Endothelial cell of umbilical vein (primary cell): ENCODE results near the gene GPR162. TPM values are rescaled to one million over a fixed set of nuclear protein-coding genes. Genes with fewer than 3 reads are reported as not detected.

Experiments used
- BruUV-seq: library from RNA; stranded (reverse); fragments of 400-500 nt; replicated peaks from 2 replicates; lab custom pipeline; 2021; lab: Mats Ljungman, UMichigan
- CTCF ChIA-PET: fragments of 300-600, 350-600 bp; sonication (Branson Sonifier 250); formaldehyde crosslinking; loops from one replicate; lab custom pipeline; 2021; ENCODE audit warnings: antibody characterized with exemption, inconsistent platforms; lab: Charles Lee
- POLR2A ChIA-PET: fragments of 300-600, 350-600 bp; sonication (Branson Sonifier 250); formaldehyde crosslinking; loops from one replicate; lab custom pipeline; 2021; ENCODE audit warnings: antibody characterized with exemption, inconsistent platforms; lab: Charles Lee
- DNase-seq: peaks from one replicate; pipeline ENCODE4 v3.0.0-alpha.2; 2011; ENCODE audit warnings: low read depth, low spot score
- FAIRE-seq: peaks from 2 replicates; lab custom pipeline; 2011; peaks lifted over from hg19 to GRCh38; lab: Jason Lieb, UNC
- H2AFZ ChIP-seq: 2 replicates; pipeline ENCODE4 v1.6.0; 2012; ENCODE audit warnings: low read depth, low read length, control low read depth, inconsistent platforms
- H3K27ac ChIP-seq: 2 replicates; pipeline ENCODE4 v1.5.1; 2011; ENCODE audit warnings: low read depth, mild to moderate bottlenecking, control low read depth, low read length, moderate library complexity; ENCODE audit not compliant: insufficient read depth
- H3K27me3 ChIP-seq, 2 experiments: 2 replicates each; pipeline versions ENCODE4 v1.6.0 to v1.6.1; 2011; ENCODE audit warnings: low read length in 2 of 2, mixed read lengths in 1 of 2; ENCODE audit not compliant: control insufficient read depth in 2 of 2, insufficient read depth in 2 of 2
- H3K36me3 ChIP-seq, 2 experiments: 2 replicates in 1 of 2; 3 replicates in 1 of 2; pipeline ENCODE4 v1.5.1; 2011; ENCODE audit warnings: low read length in 2 of 2, mild to moderate bottlenecking in 1 of 2, moderate library complexity in 1 of 2; ENCODE audit not compliant: control insufficient read depth in 2 of 2, insufficient read depth in 2 of 2; ENCODE audit errors: extremely low read depth in 1 of 2
- H3K4me1 ChIP-seq: 3 replicates; pipeline ENCODE4 v1.5.1; 2011; ENCODE audit warnings: mild to moderate bottlenecking, low read length; ENCODE audit not compliant: control insufficient read depth, insufficient read depth; ENCODE audit errors: extremely low read depth
- H3K4me2 ChIP-seq: 2 replicates; pipeline ENCODE4 v1.6.1; 2011; ENCODE audit warnings: low read length, control low read depth, mixed read lengths; ENCODE audit not compliant: insufficient read depth
- H3K4me3 ChIP-seq, 3 experiments: fragments of 200-600 bp in 1 of 3; sonication (generic), shearing (Covaris generic) in 1 of 3; replicated peaks in 1 of 3; 2 replicates each; pipeline ENCODE4 v1.5.1; 2011 to 2016; ENCODE audit warnings: control low read depth in 3 of 3, low read length in 3 of 3, mild to moderate bottlenecking in 2 of 3, inconsistent platforms in 1 of 3, low read depth in 1 of 3, moderate library complexity in 1 of 3; ENCODE audit not compliant: insufficient read depth in 1 of 3
- H3K79me2 ChIP-seq: 2 replicates; pipeline ENCODE4 v1.6.0; 2012; ENCODE audit warnings: low read length, inconsistent platforms; ENCODE audit not compliant: control insufficient read depth, insufficient read depth
- H3K9ac ChIP-seq: replicated peaks from 2 replicates; pipeline ENCODE3; 2011; ENCODE audit warnings: low read length, control low read depth; ENCODE audit not compliant: insufficient read depth; ENCODE audit errors: extremely low read depth
- H3K9me1 ChIP-seq: replicated peaks from 3 replicates; pipeline ENCODE4 v1.6.0; 2011; ENCODE audit warnings: mild to moderate bottlenecking, low read length; ENCODE audit not compliant: control insufficient read depth, insufficient read depth; ENCODE audit errors: extremely low read depth
- H3K9me3 ChIP-seq: replicated peaks from 2 replicates; pipeline ENCODE4 v1.5.1; 2012; ENCODE audit warnings: low read length, inconsistent platforms; ENCODE audit not compliant: control insufficient read depth, insufficient read depth
- H4K20me1 ChIP-seq: replicated peaks from 2 replicates; pipeline ENCODE3; 2011; ENCODE audit warnings: mild to moderate bottlenecking, low read length; ENCODE audit not compliant: control insufficient read depth, insufficient read depth; ENCODE audit errors: extremely low read depth
- EZH2 ChIP-seq: IDR thresholded peaks from 2 replicates; pipeline ENCODE4 v1.6.1; 2012; ENCODE audit warnings: borderline replicate concordance, low read depth, mild to moderate bottlenecking, moderate library complexity, low read length, inconsistent platforms; ENCODE audit not compliant: severe bottlenecking
- FOS ChIP-seq: IDR thresholded peaks from 2 replicates; pipeline ENCODE4 v1.6.1; 2011; ENCODE audit warnings: mild to moderate bottlenecking, low read length, moderate library complexity, borderline replicate concordance; ENCODE audit not compliant: insufficient read depth
- GATA2 ChIP-seq: IDR thresholded peaks from 2 replicates; pipeline ENCODE4 v1.7.0; 2011; ENCODE audit warnings: low read depth, mild to moderate bottlenecking, moderate library complexity, mixed read lengths, low read length; ENCODE audit not compliant: insufficient read length, insufficient read depth
- dilution Hi-C: fragments of 300-500 bp; cut with MboI; formaldehyde crosslinking; loops from one replicate; pipeline ENCODE4 v1.15.0; 2019; ENCODE audit warnings: low sequenced_read_pairs; ENCODE audit not compliant: extremely low pct_ligation_motif_present
- intact Hi-C: fragments of 100-400 bp; cut with micrococcal nuclease; formaldehyde crosslinking; loops from one replicate; pipeline ENCODE4 v1.10.0; 2022
- polyA plus RNA-seq, 4 experiments: library from polyadenylated mRNA; depleted of rRNA in 3 of 4; stranded (reverse) in 3 of 4; unstranded in 1 of 4; fragments of >200 nt; gene quantifications; 2 replicates each; pipeline versions ENCODE4 v1.2.1 to v1.2.3, GENCODE V29; 2011 to 2012; ENCODE audit warnings: missing spikeins in 1 of 4
- total RNA-seq: library from RNA; stranded (reverse); gene quantifications from 2 replicates; pipeline ENCODE4 v1.2.3, GENCODE V29; 2021
- TF ChIP-seq, protein P1 (sequence below), 2 donors: IDR thresholded peaks; 1 replicate in 1 of 2; 2 replicates in 1 of 2; pipeline ENCODE4 v1.5.1; 2011; ENCODE audit warnings: low read length in 2 of 2, mild to moderate bottlenecking in 2 of 2, moderate library complexity in 2 of 2, control low read depth in 1 of 2, inconsistent platforms in 1 of 2, low read depth in 1 of 2; ENCODE audit not compliant: insufficient read depth in 1 of 2; ENCODE audit errors: extremely low read depth in 1 of 2
- TF ChIP-seq, protein P2 (sequence below): IDR thresholded peaks from 2 replicates; pipeline ENCODE4 v1.6.1; 2011; ENCODE audit not compliant: insufficient read depth, insufficient read length

Gene GPR162
- total and polyA plus RNA-seq, 2 donors (not counting 3 experiments of a cell fraction or from before 2014, with no cell fraction given): 9.7 to 13.7 TPM

DNA sequence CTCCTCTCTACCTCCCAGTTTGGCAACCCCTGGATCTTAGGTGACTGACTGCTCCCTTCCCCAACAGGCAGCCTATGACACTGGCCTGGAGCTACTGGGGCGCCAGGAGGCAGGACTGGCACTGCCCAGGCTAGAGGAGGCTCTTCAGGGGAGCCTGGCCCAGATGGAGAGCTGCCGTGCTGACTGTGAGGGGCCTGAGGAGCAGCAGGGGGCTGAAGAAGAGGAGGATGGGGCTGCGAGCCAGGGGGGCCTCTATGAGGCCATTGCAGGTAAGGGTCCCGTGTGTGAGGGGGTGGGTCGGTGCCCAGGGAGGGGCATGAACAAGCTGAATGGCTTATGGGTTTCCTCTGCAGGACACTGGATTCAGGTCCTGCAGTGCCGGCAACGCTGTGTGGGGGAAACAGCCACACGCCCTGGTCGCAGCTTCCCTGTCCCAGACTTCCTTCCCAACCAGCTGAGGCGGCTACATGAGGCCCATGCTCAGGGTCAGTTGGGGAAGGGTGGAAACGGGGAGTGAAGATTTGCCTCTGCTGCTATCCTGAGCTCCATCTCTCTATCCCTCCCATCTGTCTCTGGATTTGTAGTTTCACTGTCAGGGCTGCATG, 8.8 kb downstream of the GPR162 start:
- POLR2A ChIA-PET: interaction anchor here (0.5 to 0.9 kb wide), 2 partner anchors 22 to 90 kb away, joined by 3 to 6 read pairs; no protein-coding TSS in a partner anchor
- Histone ChIP-seq H3K79me2 (peaks cover 25% of the 10 kb centered on the region), H3K9me3 (no peaks in the 10 kb centered on the region), H3K9me1 (no peaks in the 10 kb centered on the region), H3K4me1 (peaks cover 14% of the 10 kb centered on the region), H3K36me3 (peaks cover 0 to 18% of the 10 kb centered on the region in 2 experiments), H3K4me3 (no peak overlapping the region), H3K4me2 (no peak overlapping the region), H2AFZ (no peak overlapping the region), H3K27me3 (no peaks in the 10 kb centered on the region), H3K9ac (no peak overlapping the region), H4K20me1 (no peaks in the 10 kb centered on the region), H3K27ac (no peak overlapping the region)
- DNase-seq (no peak), FAIRE-seq (no peak)
- TF ChIP-seq GATA2 (no peak), EZH2 (no peak), FOS (no peak)
- TF ChIP-seq, protein P1, sequence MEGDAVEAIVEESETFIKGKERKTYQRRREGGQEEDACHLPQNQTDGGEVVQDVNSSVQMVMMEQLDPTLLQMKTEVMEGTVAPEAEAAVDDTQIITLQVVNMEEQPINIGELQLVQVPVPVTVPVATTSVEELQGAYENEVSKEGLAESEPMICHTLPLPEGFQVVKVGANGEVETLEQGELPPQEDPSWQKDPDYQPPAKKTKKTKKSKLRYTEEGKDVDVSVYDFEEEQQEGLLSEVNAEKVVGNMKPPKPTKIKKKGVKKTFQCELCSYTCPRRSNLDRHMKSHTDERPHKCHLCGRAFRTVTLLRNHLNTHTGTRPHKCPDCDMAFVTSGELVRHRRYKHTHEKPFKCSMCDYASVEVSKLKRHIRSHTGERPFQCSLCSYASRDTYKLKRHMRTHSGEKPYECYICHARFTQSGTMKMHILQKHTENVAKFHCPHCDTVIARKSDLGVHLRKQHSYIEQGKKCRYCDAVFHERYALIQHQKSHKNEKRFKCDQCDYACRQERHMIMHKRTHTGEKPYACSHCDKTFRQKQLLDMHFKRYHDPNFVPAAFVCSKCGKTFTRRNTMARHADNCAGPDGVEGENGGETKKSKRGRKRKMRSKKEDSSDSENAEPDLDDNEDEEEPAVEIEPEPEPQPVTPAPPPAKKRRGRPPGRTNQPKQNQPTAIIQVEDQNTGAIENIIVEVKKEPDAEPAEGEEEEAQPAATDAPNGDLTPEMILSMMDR (IDR thresholded peaks at IDR 0.05; ENCODE audit: extremely low read depth in 1 of 2, insufficient read depth in 1 of 2, low read depth in 1 of 2, low read length in 2 of 2): no peak
- TF ChIP-seq, protein P2, sequence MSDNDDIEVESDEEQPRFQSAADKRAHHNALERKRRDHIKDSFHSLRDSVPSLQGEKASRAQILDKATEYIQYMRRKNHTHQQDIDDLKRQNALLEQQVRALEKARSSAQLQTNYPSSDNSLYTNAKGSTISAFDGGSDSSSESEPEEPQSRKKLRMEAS: no peak
- BruUV-seq: no TSS peak
- CTCF ChIA-PET: interaction anchor here (1.3 to 12.0 kb wide), 3 partner anchors 18 to 210 kb away, joined by 3 to 148 read pairs (median 3); partner anchors contain the start of gene MLF2
- dilution Hi-C loops (no loop called here), intact Hi-C loops (no loop called here)
